ENCODE measurements around the gene DDRGK1.
"Not testable (repeated sequence)": the region's sequence is repeated elsewhere in the genome, so short reads cannot be mapped to it uniquely, and the experiment has no call there.

Gene DDRGK1

GRCh38 chr20:3233991-3234498 lies 29.6 kb upstream of the DDRGK1 start:
- no peak for DNase-seq

- no peak for DNase-seq
These were observed 28.9 kb upstream of the DDRGK1 start for GRCh38 chr20:3233131-3233990.

GRCh38 chr20:3231889-3232588 lies 27.6 kb upstream of the DDRGK1 start:
- no peak for DNase-seq

GRCh38 chr20:3231116-3231515 lies 26.6 kb upstream of the DDRGK1 start:
- DNase-seq = no peak

GRCh38 chr20:3229798-3230197 lies 25.3 kb upstream of the DDRGK1 start:
- DNase-seq = no peak

- no peak for DNase-seq
These were observed 24.7 kb upstream of the DDRGK1 start for GRCh38 chr20:3229158-3229557.

- DNase-seq = no peak
These were observed 24.2 kb upstream of the DDRGK1 start for GRCh38 chr20:3228750-3229032.

GRCh38 chr20:3227936-3228749 lies 23.7 kb upstream of the DDRGK1 start:
- no peak for DNase-seq

- no peak for DNase-seq
These were observed 23.0 kb upstream of the DDRGK1 start for GRCh38 chr20:3227506-3227905.

GRCh38 chr20:3226864-3227263 lies 22.4 kb upstream of the DDRGK1 start:
- no peak for DNase-seq

- DNase-seq = no peak
These were observed 21.6 kb upstream of the DDRGK1 start for GRCh38 chr20:3226093-3226492.

- DNase-seq = no peak
These were observed 20.4 kb upstream of the DDRGK1 start for GRCh38 chr20:3224681-3225421.

- DNase-seq = no peak
These were observed 19.7 kb upstream of the DDRGK1 start for GRCh38 chr20:3223994-3224680.

- DNase-seq = no peak
These were observed 19.1 kb upstream of the DDRGK1 start for GRCh38 chr20:3223651-3223993.

- no peak for DNase-seq
These were observed 18.4 kb upstream of the DDRGK1 start for GRCh38 chr20:3222635-3223600.

GRCh38 chr20:3221398-3222226 lies 17.1 kb upstream of the DDRGK1 start:
- DNase-seq = no peak

- no peak for DNase-seq
These were observed 14.0 kb upstream of the DDRGK1 start for GRCh38 chr20:3218307-3218988.

GRCh38 chr20:3215359-3215917 lies 11.0 kb upstream of the DDRGK1 start:
- DNase-seq = not testable (repeated sequence)

- DNase-seq = no peak
These were observed 8.7 kb upstream of the DDRGK1 start for GRCh38 chr20:3213226-3213625.
